HG02588 (cell line): ENCODE data around the gene GPR132.
"Not testable (repeated sequence)": the region's sequence is repeated elsewhere in the genome, so short reads cannot be mapped to it uniquely, and the experiment has no call there.

Source experiments
- ATAC-seq: cut with Tn5 transposase; IDR thresholded peaks from one replicate; pipeline ENCODE4 v1.9.1; 2021; ENCODE audit warnings: mild to moderate bottlenecking, moderate library complexity; ENCODE audit not compliant: unreplicated experiment

The GPR132 gene, protein sequence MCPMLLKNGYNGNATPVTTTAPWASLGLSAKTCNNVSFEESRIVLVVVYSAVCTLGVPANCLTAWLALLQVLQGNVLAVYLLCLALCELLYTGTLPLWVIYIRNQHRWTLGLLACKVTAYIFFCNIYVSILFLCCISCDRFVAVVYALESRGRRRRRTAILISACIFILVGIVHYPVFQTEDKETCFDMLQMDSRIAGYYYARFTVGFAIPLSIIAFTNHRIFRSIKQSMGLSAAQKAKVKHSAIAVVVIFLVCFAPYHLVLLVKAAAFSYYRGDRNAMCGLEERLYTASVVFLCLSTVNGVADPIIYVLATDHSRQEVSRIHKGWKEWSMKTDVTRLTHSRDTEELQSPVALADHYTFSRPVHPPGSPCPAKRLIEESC

GRCh38 chr14:105065280-105066228 lies at the start of gene GPR132:
GPR132 (minus strand) TSS chr14:105065430; CDS start chr14:105055420, 10,010 bp downstream.
- ATAC-seq, result peak; percentile 43

DNA sequence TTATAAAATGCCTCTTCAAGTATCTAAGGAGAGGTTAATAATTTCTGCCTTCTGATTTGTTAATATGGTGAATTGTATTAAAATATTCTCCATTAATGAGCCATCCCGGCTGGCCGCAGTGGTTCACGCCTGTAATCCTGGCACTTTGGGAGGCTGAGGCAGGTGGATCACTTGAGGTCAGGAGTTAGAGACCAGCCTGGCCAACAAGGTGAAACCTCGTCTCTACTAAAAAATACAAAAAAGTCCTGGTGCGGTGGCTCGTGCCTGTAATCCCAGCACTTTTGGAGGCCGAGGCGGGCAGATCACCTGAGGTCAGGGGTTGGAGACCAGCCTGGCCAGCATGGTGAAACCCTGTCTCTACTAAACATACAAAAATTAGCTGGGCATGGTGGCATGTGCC lies 44.0 kb upstream of the GPR132 start:
- ATAC-seq, result not testable (repeated sequence)

GRCh38 chr14:105108516-105108864 lies 43.3 kb upstream of the GPR132 start:
- ATAC-seq, result no peak

GRCh38 chr14:105107781-105108515 lies 42.7 kb upstream of the GPR132 start:
- ATAC-seq, result no peak

- ATAC-seq, result no peak
Observed at GRCh38 chr14:105107351-105107750, 42.1 kb upstream of the GPR132 start.

DNA sequence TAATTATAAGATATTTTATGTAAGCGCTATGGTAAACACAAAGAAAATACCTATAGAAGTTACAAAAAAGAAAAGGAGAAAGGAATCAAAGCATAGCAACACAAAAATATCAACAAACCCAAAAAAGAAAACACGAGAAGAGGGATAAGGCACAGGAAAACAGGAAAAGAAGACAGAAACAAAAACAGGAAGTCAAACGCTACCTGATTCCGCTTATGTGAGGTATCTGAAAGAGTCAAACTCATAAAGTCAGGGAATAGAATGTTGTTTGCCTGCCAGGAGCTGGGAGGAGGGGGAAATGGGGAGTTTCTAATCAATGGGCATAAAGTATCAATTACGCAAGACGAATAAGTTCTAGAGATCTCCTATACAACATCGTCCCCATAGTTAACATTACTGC lies 39.9 kb upstream of the GPR132 start:
- no peak for ATAC-seq

- no peak for ATAC-seq
Observed at GRCh38 chr14:105102893-105103292, 37.7 kb upstream of the GPR132 start.

DNA sequence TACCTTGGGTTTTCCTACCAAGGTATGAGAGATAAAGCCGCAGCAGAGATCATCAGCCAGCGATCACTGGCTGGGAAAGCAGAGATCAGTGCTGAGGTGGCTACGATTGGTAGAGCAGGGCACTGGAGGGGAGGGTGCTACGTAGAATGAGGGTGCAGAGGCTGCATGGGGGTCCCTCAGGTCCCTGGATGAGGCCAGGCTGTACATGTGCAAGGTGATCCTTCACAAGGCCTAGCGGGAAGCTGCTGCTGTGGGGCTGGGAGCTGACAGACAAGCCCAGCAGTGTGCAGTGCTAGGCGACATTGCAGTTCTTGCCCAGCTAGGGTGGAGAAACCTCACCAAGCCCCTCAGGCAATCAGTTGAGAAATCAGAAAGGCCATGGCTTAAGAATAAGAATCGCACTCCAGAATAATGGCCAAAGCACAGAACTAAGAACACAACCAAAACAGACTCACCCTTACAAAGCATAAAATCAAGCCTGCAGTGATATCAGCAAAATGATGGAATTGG lies 37.2 kb upstream of the GPR132 start:
- no peak for ATAC-seq

DNA sequence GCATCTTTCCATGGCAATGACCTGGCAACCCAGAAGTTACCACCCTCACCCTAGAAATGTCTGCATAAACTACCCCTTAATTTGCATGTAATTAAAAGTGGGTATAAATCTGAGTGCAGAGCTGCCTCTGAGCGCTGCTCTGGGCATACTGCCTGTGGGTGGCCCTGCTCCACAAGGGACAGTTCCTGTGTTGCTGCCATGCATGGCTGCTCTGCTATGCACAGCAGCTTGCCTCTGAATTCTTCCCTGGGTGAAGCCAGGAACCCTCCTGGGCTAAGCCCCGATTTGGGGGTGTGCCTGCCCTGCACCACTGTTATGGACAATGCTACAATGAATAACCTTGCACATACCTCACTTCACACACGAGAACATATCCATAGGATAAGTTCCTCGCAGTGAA lies 35.7 kb upstream of the GPR132 start:
- ATAC-seq, result no peak

- ATAC-seq, result no peak
Observed at GRCh38 chr14:105099778-105100177, 34.5 kb upstream of the GPR132 start.

DNA sequence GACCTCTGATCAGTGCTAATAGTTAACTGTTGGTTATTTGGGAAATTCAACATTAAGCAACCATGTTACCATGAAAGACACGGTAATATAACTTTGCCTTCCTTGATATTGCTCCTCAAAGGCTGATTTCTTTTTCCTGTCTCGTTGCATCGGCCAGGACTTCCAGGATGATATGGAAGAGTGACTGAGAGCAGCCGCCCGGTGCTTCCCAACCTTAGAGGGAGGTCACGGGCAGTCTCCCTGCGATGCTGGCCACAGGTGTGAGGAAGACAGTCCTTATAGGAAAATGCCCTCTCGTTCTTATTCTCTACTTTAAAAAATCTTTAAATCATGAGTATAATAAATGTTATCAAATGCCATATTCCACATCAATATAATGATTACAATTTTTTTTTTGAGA lies 33.1 kb upstream of the GPR132 start:
- ATAC-seq, result no peak

DNA sequence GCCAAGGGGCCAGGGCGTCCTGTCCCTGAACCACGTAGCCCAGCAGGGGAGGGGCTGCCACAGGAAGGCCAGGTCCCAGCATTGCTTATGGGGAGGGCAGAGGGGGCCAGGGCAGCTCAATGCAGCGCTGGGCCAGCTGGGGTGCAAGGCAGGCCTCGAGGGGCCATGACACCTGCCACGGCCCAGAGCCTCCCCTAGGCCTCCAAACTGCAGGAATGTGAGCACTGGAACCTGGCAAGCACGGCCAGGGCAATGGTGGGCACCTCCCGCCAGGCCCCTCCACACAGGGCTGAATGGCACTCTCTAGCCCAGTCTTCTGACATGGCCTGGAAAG lies 32.5 kb upstream of the GPR132 start:
- no peak for ATAC-seq

GRCh38 chr14:105096206-105096875 lies 31.1 kb upstream of the GPR132 start:
- ATAC-seq, result no peak

- ATAC-seq, result no peak
Observed at GRCh38 chr14:105095236-105095805, 30.1 kb upstream of the GPR132 start.

DNA sequence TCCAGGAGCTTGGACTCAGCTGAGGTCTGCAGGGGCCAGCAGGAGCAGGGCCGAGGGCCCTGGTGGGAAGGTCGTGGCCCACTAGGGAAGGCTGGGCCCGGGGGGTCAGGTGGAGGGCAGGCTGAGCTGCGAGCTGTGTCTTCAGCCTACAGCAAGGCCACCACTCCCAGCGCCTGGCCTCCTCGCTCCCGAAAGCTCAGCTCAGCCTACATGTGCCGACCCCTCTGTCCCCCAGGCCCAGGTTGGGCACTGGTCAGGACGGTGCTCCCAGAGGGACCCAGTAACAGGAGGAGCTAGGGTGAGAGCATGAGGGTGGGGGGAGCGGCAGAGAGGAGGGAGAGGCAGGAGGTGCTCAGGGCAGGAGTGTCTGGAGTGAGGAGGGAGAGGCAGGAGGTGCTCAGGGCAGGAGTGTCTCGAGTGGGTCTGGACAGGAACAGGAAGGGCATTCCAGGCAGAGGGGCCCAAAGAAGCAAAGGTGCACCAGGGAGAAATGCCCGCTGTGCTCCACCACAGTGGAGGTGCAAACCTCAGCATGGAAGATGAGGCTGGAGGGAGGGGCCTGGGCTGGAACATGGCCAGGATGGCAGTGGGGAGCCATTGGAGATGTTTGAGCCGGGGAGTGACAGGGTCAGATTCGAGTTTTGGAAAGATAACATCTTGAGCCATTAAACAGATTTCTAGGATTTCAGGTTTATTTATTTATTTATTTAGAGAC lies 29.1 kb upstream of the GPR132 start:
- ATAC-seq, result no peak

DNA sequence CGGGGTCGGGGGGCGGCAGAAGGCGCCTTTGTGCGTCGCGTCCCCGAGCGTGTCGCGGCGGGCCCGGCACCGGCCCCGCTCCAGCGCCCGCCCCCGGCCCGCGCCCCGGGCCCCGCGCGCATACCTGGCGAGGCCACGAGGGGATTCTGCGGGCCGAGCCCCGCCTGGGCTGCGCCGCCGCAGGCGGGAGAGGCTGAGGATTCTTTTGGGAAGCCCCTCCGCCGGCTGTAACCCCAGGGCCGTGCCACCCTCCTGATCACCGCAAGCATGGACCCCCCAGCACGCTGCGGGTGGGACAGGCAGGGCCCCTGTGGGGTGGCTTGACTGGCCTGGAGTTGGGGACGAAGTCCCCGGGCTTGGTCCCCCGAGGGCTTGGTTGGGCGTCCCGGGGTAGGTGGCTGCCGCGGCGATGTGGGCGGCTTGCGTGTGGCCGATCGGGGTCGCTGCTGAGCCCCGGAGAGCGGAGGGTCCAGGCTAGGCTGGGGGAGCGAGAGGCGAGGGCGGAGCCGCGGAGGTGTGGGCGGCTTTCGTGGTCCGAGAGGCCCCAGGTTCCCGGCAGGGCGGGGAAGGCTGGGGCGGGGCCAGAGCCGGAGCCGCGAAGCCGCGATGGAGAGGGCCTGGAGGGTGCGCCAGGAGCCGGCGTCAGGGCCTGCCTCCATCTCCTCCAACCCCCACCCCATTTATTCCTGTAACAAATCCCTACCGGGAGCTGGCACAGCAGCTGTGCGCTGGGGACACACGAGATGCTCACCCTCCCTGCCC lies 28.4 kb upstream of the GPR132 start:
- ATAC-seq, result peak; percentile 49

GRCh38 chr14:105093038-105093430 lies 27.8 kb upstream of the GPR132 start:
- ATAC-seq, result peak; percentile 42

DNA sequence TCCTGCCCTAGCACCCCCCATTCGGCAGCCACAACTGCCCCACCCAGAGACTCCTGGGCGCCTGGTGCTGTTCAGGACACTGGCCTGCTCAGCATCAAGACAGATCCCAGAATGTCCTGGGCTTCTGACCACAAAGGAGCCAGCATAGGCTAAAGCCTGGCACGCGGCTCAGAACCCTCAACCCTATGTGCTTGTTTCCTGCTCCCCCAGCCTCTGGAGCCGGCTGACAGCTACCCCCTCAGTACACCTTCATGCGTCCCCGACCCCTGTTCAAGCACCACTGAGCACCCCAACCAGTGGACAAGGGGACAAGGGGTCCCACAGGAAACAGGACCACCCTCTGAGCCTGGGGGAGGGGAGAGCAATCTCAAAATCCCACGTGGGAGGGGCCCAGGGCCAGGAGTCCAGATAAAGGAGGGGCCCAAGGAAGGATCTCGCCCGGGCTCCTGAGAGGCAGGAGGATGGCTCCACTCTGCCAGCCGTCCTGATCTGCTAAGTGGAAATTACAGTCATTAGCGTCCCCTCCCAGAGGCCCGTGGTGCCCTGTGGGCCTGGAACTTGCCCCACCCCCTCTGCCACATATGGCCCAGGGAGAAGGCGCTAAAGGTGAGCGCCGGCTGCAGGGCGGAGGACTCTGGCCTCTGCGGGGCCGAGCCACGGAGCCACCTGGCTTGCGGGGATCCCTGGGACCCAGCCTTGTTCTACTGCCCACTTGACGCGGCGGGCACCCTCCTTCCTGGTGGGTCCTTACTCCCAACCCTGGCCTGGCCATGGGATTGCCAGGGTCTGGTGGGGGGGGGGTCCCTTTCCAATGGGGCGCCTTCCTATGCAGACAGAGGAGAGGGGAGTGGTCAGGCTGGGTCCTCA lies 27.2 kb upstream of the GPR132 start:
- ATAC-seq, result no peak
